ENCODE measurements around the gene LRRC49.

- TF ChIP-seq CTCF (conservative IDR thresholded peaks at IDR 0.05) (no peak), EZH2 (IDR thresholded peaks at IDR 0.05; ENCODE audit: low read depth) (no peak)
Observed at GRCh38 chr15:70956201-70956995, 63.8 kb downstream of the LRRC49 start.
